Transverse colon (tissue), 4 donors: Measurements from ENCODE around the gene PXYLP1.

Source experiments
- EP300 ChIP-seq: sonication (generic); formaldehyde crosslinking; IDR thresholded peaks from one replicate; pipeline ENCODE4 v1.6.1; 2017; ENCODE audit warnings: antibody characterized with exemption, low read depth
- POLR2A ChIP-seq: fragments of 450-650 bp; IDR thresholded peaks from one replicate; pipeline ENCODE4 v1.6.1; 2016; ENCODE audit warnings: antibody characterized with exemption, mild to moderate bottlenecking, moderate library complexity
- POLR2AphosphoS5 ChIP-seq, 3 donors: sonication (generic); formaldehyde crosslinking; IDR thresholded peaks; one replicate each; pipeline ENCODE4 v1.6.1; 2016; ENCODE audit warnings: antibody characterized with exemption in 3 of 3
- TF ChIP-seq, protein P1 (sequence below), 5 experiments: fragments of 200-600 bp in 3 of 5; fragments of 450-650 bp in 2 of 5; sonication (generic) in 3 of 5; IDR thresholded peaks; 1 replicate in 2 of 5; 2 replicates in 3 of 5; pipeline ENCODE4 v1.5.1; 2016 to 2017; ENCODE audit warnings: antibody characterized with exemption in 5 of 5, inconsistent platforms in 3 of 5, mild to moderate bottlenecking in 2 of 5, moderate library complexity in 1 of 5

DNA sequence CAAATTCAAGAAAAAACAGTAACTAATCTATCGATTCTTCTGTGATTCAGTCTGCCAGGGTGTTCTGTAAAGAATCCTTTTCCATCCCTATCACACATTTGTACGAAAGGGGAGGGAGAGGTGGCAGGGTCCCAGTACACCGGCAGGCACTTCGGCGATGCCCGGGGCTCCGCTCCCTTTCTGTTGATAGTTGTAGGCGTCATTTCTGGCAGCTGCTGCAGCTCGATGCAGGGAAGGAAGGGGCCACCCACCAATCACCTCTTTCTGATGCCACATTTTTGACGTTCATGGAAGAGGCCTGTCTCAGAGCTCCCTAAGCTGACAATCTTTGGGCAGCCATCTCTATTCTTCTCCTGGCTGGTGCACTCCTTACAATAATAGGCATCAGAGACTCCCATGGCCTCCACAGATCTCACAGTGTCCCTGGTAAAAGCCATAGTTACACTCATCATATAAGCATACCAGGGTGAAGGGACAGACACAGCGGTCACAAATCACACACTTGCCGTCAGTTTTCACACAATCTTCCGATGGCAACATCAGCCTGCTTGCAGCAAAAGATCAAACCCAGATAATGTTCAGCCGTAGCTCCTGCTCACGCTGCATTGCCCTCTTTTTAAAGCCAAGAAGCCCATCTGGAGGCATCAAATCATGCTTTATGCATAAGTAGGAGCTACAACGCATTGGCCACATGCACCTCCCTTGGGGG is 75.9 kb downstream of the PXYLP1 start:
- TF ChIP-seq, protein P1, sequence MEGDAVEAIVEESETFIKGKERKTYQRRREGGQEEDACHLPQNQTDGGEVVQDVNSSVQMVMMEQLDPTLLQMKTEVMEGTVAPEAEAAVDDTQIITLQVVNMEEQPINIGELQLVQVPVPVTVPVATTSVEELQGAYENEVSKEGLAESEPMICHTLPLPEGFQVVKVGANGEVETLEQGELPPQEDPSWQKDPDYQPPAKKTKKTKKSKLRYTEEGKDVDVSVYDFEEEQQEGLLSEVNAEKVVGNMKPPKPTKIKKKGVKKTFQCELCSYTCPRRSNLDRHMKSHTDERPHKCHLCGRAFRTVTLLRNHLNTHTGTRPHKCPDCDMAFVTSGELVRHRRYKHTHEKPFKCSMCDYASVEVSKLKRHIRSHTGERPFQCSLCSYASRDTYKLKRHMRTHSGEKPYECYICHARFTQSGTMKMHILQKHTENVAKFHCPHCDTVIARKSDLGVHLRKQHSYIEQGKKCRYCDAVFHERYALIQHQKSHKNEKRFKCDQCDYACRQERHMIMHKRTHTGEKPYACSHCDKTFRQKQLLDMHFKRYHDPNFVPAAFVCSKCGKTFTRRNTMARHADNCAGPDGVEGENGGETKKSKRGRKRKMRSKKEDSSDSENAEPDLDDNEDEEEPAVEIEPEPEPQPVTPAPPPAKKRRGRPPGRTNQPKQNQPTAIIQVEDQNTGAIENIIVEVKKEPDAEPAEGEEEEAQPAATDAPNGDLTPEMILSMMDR (IDR thresholded peaks at IDR 0.05): no peak
- TF ChIP-seq POLR2AphosphoS5 (IDR thresholded peaks at IDR 0.05) (no peak), POLR2A (no peak), EP300 (no peak)
